Measurements from ENCODE around the gene DISP2.

DNA sequence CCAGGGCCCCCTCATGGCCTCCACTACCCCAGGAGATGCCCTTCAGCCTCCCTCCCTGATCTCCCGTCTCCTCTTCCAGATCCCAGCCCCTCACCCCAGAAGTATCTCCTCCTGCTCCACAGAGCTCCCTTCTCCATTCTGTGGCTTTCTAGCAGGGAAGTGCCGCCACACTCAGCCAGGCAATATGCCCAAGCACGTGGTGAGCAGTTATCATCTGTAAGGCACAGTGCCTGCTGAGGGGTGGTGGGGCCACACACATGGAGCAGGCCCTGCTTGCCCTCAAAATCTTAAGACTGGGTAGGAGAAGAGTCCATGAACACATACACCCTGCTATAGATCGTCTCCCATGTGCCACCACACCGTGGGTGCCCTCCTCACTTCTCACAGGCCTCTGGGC is 9.5 kb upstream of the DISP2 start:
- TF ChIP-seq CTCF (conservative IDR thresholded peaks at IDR 0.05) (no peak), EZH2 (IDR thresholded peaks at IDR 0.05; ENCODE audit: low read depth) (no peak)
